Type B pancreatic cell (in vitro differentiated cells): Measurements from ENCODE around the gene CNN2. TPM values are rescaled to one million over a fixed set of nuclear protein-coding genes. Genes with fewer than 3 reads are reported as not detected.
A peak's percentile ranks its signal among the peaks of the same experiment; 100 is the strongest.

Experiments used
- DNase-seq: peaks from one replicate; pipeline ENCODE4 v3.0.0; 2021; ENCODE audit warnings: mixed read lengths; ENCODE audit not compliant: unreplicated experiment; ENCODE audit errors: extremely low spot score
- H3K27ac Mint-ChIP-seq: 2 replicates; pipeline ENCODE4 v1.8.0; 2021; ENCODE audit warnings: mild to moderate bottlenecking, mixed read lengths
- H3K27me3 Mint-ChIP-seq: 2 replicates; pipeline ENCODE4 v1.8.0; 2021; ENCODE audit warnings: mixed read lengths
- H3K36me3 Mint-ChIP-seq: 2 replicates; pipeline ENCODE4 v1.8.0; 2021; ENCODE audit warnings: mixed read lengths
- H3K4me1 Mint-ChIP-seq: one replicate; pipeline ENCODE4 v1.8.0; 2021; ENCODE audit warnings: mixed read lengths; ENCODE audit not compliant: unreplicated experiment
- H3K4me3 Mint-ChIP-seq: 2 replicates; pipeline ENCODE4 v1.8.0; 2021; ENCODE audit warnings: mild to moderate bottlenecking, mixed read lengths
- H3K9me3 Mint-ChIP-seq: 2 replicates; pipeline ENCODE4 v1.8.0; 2021; ENCODE audit warnings: mixed read lengths
- total RNA-seq: library from RNA; stranded (reverse); gene quantifications from 2 replicates; pipeline ENCODE4 v1.2.1, GENCODE V29; 2021; ENCODE audit warnings: low replicate concordance
- TF ChIP-seq, protein P1 (sequence below): fragments of 200-600 bp; sonication (generic); conservative IDR thresholded peaks from 2 replicates; pipeline ENCODE4 v1.5.0; 2021; ENCODE audit warnings: antibody characterized with exemption, mild to moderate bottlenecking

The CNN2 gene
- total RNA-seq, 1 donor from 2014 or later = 276 TPM

DNA sequence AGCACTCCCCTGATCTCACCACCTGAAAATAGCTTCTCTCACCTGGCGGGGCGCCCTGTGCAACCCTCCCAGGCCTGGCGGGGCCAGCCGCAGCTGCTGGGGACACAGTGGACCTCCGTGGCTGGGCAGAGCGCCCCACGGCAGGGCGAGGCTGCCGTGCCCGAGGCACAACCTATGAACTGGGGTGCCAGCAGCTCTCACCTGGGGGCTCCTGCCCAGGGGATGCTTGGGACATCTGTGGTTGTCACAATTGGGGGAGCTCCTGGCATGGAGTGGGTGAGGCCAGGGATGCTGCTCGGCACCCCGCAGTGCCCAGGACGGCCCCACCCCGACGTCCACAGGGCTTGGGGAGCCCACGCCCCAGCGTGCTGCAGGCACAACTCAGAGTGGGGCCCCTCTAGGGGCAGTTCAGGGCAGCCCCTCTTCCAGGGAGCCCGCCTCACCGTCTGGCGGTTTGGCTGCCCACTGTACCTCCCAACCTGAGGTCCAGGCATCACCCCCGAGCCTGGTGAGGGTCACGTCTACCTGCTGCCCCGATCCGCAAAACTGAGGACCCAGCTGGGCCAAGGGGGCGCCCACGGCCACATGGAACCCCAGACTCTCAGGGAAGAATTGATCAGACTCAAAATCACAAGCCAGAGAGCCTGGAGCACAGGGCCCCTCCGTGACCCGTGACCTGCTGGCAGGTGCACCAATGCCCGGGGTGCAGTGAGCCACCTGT, 11.2 kb upstream of the CNN2 start:
- Mint-ChIP-seq H3K9me3 (no peaks in the 10 kb centered on the region), H3K27me3 (no peaks in the 10 kb centered on the region), H3K27ac (no peak overlapping the region), H3K4me3 (no peak overlapping the region), H3K36me3 (no peaks in the 10 kb centered on the region), H3K4me1 (peaks cover 14% of the 10 kb centered on the region)
- TF ChIP-seq, protein P1, sequence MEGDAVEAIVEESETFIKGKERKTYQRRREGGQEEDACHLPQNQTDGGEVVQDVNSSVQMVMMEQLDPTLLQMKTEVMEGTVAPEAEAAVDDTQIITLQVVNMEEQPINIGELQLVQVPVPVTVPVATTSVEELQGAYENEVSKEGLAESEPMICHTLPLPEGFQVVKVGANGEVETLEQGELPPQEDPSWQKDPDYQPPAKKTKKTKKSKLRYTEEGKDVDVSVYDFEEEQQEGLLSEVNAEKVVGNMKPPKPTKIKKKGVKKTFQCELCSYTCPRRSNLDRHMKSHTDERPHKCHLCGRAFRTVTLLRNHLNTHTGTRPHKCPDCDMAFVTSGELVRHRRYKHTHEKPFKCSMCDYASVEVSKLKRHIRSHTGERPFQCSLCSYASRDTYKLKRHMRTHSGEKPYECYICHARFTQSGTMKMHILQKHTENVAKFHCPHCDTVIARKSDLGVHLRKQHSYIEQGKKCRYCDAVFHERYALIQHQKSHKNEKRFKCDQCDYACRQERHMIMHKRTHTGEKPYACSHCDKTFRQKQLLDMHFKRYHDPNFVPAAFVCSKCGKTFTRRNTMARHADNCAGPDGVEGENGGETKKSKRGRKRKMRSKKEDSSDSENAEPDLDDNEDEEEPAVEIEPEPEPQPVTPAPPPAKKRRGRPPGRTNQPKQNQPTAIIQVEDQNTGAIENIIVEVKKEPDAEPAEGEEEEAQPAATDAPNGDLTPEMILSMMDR = no peak
- DNase-seq = no peak

DNA sequence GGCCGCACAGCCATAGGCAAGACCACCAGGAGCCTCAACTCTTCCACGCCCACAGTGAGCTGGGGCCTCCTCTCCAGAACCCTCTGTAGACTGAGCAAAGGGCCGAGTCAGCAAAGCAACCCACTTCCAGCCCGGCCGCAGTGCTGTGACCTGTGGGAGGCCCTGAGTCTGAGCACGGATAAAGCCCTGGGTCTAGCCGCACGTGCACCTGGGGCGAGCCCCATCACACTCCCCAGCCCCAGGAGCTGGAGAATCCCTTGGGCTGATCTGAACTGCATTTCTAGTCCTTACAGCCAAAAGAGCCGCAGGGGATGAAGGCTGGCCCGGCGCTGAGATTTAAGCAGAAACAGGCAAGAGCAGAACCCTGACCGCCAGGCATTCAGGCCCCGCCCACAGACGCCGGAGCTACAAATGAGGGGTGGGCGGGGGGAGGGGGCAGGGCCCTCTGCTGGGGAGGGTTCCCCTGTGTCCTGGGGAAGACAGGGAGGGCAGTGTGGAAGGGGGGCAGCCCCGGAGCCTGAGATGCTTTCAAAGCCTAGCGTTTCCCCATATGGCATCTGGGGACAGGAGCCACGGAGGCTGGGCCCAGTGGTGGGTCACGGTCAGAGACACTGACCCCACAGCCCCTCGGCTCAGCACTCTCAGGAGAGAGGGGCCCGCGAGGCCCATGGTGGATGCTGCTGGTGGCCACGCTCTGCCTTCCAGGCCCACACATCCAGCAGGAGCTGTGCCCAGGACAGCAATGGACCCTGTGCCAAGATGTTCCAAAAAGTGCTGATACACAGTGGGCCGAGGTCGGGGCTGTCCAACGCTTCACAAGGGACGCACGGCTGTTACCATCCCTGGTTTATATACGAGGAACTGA, 10.4 kb upstream of the CNN2 start:
- H3K27me3 Mint-ChIP-seq = no peaks in the 10 kb centered on the region
- DNase-seq = no peak
- peaks cover 14% of the 10 kb centered on the region for H3K4me1 Mint-ChIP-seq
- no peaks in the 10 kb centered on the region for H3K9me3 Mint-ChIP-seq
- no peaks in the 10 kb centered on the region for H3K36me3 Mint-ChIP-seq
- TF ChIP-seq, protein P1 = no peak
- H3K27ac Mint-ChIP-seq = peak overlapping the region; percentile 88
- peak overlapping the region; percentile 71 for H3K4me3 Mint-ChIP-seq

DNA sequence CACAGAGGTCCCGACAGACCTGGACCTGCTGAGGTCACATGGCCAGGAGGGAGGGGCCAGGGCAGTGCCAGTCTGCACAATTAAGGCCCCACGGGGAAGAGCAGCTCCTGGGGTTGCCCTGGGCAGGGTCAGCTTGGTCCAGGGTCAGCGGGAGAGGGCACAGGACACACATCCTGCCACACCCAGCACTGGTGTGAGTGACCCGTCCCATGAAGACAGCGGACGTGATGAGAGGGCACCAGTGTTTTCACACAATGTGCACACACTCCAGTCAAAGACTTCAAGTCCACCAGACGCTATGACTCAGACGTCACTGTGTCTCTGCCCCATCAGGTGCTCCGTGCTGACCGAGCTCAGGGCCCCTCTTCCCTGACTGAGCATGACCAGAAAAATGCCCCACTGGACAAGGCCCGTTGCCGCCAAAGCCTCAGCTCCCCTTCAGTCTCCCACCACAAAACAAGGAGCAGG, 9.7 kb upstream of the CNN2 start:
- peaks cover 6% of the 10 kb centered on the region for H3K27me3 Mint-ChIP-seq
- H3K4me1 Mint-ChIP-seq = peaks cover 20% of the 10 kb centered on the region
- no peaks in the 10 kb centered on the region for H3K9me3 Mint-ChIP-seq
- no peaks in the 10 kb centered on the region for H3K36me3 Mint-ChIP-seq
- TF ChIP-seq, protein P1 = no peak
- peak overlapping the region; percentile 88 for H3K27ac Mint-ChIP-seq
- no peak for DNase-seq
- peak overlapping the region; percentile 74 for H3K4me3 Mint-ChIP-seq

DNA sequence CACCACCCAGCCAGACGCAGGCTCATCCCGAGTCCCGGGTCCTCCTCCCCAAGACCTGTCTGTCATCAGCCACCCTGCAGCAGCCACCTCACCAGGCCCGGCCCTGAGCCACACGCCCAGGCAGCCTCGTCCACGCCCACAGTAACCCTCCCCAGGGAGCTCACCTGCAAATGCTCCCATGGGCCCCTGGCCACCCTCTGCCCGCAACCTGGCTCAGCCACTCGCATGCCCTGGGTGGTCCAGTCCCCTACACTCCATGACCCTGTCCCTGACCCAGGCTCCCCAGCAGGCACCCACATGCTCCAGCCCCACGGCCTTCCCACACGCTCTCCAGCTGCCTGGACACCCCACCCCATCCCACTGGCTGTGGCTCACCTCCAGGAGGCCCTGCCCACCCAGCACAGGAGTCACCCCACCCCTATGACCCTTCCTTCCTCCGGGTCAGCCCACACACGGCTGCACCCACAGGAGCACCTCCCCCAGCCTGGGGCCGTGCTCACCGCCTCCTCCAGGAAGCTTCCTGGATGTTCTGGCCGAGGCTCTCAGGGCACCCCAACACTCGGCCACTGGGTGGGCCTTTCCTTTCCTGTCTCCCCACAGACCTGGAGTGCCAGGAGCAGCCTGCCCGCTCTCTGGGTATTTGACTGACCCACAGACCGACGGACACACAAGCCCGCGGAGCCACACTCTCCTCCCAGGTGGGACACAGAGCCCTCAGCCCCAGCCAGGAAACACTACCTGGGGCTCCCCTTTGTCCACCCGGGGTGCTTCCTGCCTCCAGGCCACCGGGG, 9.1 kb upstream of the CNN2 start:
- Mint-ChIP-seq H3K36me3 (no peaks in the 10 kb centered on the region), H3K4me3 (peak overlapping the region; percentile 74), H3K4me1 (peaks cover 21% of the 10 kb centered on the region), H3K27me3 (peaks cover 6% of the 10 kb centered on the region), H3K27ac (peak overlapping the region; percentile 88), H3K9me3 (no peaks in the 10 kb centered on the region)
- DNase-seq = no peak
- TF ChIP-seq, protein P1 = no peak

DNA sequence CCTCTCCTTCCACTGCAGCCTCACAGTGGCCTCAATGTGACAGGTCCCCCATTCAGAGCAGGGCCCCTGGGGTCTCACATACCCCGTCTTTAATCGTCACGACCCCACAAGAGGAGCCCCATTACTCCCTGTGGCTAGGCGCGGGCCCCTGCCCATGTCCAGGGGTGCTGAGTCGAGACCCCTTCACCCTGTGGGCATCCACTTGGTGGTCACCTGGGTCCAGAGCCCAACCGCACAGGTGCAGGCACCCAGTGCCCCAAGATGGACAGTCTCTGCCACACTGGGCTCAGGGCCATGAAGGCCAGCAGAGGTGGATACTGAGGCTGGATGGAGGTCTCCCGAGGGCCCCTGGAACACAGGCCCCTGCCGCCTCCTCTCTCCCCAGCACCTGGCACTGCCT, 8.5 kb upstream of the CNN2 start:
- TF ChIP-seq, protein P1 = no peak
- no peaks in the 10 kb centered on the region for H3K9me3 Mint-ChIP-seq
- H3K36me3 Mint-ChIP-seq = no peaks in the 10 kb centered on the region
- no peak overlapping the region for H3K27ac Mint-ChIP-seq
- peaks cover 21% of the 10 kb centered on the region for H3K4me1 Mint-ChIP-seq
- no peak overlapping the region for H3K4me3 Mint-ChIP-seq
- no peak for DNase-seq
- peaks cover 6% of the 10 kb centered on the region for H3K27me3 Mint-ChIP-seq
